GM19324 (cell line): Measurements from ENCODE around the gene TRIM27.
"Not testable (repeated sequence)": the region's sequence is repeated elsewhere in the genome, so short reads cannot be mapped to it uniquely, and the experiment has no call there.

Source experiments
- ATAC-seq: cut with Tn5 transposase; IDR thresholded peaks from one replicate; pipeline ENCODE4 v1.9.1; 2021; ENCODE audit warnings: mild to moderate bottlenecking, moderate library complexity; ENCODE audit not compliant: unreplicated experiment, low FRiP score

TRIM27 gene

DNA sequence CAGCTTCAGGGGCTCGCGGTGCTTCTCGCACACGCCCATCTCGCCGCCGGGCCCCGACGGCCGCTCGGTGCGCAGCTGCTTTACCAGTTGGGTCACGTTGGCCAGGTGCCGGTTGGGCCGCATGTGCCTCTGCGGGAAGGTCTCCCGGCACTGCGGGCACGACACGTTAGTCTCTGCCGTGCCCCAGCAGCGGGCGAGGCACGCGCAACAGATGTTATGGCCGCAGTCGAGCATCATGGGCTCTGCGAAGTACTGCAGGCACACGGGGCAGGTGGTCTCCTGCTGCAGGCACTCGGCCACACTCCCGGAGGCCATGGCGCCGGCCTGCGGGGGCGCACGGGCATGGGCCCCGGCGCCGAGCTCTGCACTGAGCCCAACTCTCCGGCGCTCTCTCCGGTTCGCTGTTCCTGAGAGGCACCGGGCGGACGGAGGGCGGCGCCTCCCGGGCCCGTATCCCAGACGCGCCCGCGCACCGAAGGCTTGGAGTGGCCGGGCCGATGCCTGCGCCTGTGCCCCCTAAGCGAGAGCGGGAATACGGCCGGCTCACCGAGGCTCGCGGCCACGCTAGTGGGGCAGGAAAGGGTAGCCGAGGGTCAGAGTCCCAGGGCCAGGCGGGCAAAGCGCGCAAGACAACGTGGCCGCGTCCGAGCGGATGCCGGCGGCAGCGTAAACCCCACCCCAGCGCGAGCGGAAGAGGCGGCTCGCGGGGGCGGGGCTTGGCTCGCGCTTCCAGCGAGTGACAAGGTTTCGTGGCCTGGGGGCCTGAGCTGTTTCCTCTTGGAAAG lies at the start of gene TRIM27:
TSS of gene TRIM27 (minus strand) at position 668 of the 785 bp plus-strand sequence. CDS start at position 315, 353 bp downstream.
- ATAC-seq, result peak; percentile 88

- ATAC-seq, result not testable (repeated sequence)
Measured at GRCh38 chr6:28970056-28970455, 46.3 kb upstream of the TRIM27 start.

GRCh38 chr6:28969129-28969528 lies 45.3 kb upstream of the TRIM27 start:
- ATAC-seq, result no peak

GRCh38 chr6:28968476-28968875 lies 44.7 kb upstream of the TRIM27 start:
- ATAC-seq, result no peak

GRCh38 chr6:28965706-28966105 lies 41.9 kb upstream of the TRIM27 start:
- ATAC-seq, result no peak

GRCh38 chr6:28960846-28961500 lies 37.2 kb upstream of the TRIM27 start:
- ATAC-seq, result no peak

GRCh38 chr6:28958561-28959243 lies 34.9 kb upstream of the TRIM27 start:
- ATAC-seq, result not testable (repeated sequence)

GRCh38 chr6:28957795-28958314 lies 34.1 kb upstream of the TRIM27 start:
- ATAC-seq, result not testable (repeated sequence)

GRCh38 chr6:28956331-28956730 lies 32.5 kb upstream of the TRIM27 start:
- ATAC-seq, result no peak

DNA sequence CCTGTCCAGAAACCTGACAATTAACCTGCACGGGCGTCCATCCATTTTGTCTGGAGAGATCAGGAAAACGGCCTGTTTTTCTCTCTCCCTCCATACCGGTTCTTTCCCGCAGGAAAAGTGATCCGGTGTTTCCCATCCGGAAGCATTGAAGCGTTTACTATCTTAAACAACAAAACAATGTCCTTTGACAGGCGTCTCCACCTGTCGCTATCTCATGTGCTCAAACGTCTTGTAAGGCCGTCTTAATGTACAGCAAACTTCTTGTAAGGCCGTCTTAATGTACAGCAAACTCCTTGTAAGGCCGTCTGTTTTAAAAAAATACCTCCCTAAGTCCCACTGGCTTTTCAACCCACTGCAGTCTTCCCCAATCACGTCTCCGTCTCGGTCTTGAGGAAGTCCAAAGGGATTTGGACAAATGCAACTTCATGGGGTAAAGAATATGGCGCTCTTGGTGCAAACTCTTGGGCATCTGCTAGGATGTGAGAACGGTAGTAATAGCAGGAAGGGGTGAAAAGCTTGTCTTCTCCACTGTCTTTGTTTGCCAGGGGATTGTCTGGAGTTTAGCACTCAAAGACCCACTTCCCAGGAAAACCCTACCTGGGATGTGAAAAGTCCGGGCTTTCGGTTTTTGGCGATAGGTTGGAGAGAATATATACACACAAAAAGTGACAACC lies 29.9 kb upstream of the TRIM27 start:
- ATAC-seq, result no peak

DNA sequence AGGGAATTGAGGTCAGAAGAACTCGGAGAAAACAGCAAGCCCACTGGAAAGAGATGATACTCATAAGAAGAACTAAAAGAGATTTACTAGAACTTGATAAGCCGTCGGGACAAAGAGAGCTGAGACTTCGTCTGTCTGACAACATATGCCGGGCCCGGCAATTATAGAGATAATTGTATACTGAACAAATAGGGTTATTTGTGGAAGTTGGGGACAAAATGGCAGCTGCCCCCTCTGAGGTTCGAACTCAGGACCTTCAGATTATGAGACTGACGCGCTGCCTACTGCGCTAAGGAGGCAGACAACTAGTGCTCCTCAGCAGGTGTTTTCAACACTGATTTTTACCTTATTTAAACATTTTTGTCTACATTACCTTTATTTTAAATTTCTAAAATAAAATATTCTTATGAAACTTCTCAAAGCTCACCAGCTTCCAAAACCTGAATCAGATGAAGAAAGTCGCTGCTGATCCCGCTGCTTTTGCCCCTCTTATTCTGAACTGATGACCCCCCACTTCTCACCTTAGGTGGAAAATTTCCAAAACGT lies 29.3 kb upstream of the TRIM27 start:
- ATAC-seq, result no peak

GRCh38 chr6:28949656-28950195 lies 25.9 kb upstream of the TRIM27 start:
- ATAC-seq, result not testable (repeated sequence)

DNA sequence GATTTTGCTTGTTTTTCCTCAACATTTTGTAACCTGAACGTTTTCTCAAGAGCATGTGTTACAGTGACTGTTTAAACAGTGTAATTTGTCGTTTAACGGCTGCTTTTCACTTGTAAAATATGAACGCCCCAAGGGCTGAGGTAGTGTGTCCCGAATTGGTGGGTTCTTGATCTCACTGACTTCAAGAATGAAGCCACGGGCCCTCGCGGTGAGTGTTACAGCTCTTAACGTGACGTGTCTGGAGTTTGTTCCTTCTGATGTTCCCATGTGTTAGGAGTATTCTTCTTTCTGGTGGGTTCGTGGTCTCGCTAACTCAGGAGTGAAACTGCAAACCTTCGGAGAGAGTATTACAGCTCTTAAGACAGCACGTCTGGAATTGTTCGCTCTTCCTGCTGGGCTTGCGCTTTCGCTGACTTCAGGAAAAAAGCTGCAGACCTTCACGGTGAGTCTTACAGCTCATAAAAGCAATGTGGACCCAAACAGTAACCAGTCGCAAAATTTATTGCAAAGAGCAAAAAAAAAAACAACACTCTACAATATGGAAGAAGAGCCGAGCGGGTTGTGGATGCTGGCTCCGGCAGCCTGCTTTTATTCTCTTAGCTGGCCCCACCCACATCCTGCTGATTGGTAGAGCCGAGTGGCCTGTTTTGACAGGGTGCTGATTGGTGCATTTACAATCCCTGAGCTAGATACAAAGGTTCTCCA lies 25.1 kb upstream of the TRIM27 start:
- no peak for ATAC-seq

DNA sequence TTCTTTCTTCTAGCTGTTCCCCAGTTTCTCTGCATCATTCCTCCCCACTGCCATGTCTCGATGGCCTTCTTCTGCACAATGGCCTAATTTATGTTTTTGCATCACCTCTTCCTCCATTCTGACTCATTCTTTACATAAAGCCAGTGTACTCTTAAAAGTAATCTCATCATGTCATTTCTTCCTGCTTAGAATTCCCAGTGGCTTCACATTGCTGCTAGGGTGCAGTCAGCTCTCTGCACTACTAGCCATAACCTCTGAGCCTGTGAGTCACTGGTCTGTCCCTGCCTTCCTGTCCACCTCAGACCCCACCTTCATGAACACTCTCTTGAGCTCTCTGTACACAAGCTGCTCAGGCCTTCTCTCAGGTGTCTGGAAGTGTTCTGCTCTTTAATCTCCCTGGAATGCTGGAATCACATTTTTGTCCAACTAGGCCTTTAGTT lies 24.1 kb upstream of the TRIM27 start:
- ATAC-seq, result no peak

DNA sequence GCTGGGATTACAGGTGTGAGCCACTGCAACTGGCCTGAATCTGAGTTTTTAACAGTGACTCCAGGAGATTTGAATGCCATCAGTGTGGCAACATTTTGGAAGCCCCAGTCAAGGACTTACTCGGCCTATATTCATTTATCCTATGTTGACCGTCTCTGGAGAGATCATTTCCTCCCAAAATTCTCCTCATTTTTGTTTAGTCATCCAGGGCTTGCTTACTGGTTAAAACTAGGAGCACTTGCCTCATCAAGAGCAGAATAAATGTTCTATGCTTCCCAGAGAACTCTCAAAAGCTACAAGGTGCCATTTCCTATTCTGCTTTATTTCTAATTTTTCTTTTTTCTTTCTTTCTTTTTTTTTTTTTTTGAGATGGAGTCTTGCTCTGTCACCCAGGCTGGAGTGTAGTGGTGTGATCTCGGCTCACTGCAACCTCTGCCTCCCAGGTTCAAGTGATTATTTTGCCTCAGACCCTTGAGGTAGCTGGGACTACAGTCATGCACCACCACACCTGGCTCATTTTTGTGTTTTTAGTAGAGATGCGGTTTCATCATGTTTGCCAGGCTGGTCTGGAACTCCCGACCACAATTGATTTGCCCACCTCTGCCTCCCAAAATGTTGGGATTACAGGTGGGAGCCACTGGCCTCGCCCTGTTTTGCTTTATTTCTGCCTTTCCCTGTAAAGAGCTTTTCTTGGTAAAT lies 23.4 kb upstream of the TRIM27 start:
- no peak for ATAC-seq

DNA sequence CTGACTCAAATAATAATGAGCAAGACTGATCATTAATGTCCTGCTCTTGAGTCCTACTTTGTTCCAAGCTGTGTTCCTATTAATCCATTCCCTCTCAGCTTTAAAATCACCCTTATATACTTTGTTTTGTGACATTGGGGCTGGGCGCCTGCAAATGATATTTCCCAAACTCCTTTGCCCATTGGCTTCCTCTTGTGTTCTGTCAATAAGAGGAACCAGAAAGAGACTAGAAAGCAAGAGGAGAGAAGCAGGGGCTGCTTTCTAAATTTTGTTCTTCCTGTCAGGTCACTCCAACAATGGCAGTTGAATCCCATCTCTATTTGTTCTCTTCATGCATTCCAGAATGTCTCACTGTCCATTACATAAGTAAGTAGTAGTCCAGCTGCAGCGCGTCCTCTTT lies 21.6 kb upstream of the TRIM27 start:
- ATAC-seq, result no peak

DNA sequence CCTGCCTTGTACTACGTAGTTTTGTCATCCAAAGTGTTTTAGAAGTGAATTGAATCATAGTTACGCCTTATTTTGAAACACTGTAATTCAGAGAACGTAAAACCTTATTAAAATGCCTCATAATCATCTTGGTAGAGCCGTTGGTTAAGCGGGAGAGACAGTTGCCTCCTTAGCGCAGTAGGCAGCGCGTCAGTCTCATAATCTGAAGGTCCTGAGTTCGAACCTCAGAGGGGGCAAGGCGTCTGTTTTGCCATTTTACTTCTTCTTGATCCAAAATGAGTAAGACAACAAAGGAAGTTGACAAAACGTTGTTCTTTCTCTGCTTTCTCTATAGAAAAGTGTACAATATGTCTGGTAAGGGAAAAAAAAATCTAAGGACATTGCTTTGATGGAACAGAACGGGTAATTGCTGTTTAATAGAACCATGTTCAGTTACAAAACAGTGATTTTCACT lies 20.7 kb upstream of the TRIM27 start:
- ATAC-seq, result no peak

DNA sequence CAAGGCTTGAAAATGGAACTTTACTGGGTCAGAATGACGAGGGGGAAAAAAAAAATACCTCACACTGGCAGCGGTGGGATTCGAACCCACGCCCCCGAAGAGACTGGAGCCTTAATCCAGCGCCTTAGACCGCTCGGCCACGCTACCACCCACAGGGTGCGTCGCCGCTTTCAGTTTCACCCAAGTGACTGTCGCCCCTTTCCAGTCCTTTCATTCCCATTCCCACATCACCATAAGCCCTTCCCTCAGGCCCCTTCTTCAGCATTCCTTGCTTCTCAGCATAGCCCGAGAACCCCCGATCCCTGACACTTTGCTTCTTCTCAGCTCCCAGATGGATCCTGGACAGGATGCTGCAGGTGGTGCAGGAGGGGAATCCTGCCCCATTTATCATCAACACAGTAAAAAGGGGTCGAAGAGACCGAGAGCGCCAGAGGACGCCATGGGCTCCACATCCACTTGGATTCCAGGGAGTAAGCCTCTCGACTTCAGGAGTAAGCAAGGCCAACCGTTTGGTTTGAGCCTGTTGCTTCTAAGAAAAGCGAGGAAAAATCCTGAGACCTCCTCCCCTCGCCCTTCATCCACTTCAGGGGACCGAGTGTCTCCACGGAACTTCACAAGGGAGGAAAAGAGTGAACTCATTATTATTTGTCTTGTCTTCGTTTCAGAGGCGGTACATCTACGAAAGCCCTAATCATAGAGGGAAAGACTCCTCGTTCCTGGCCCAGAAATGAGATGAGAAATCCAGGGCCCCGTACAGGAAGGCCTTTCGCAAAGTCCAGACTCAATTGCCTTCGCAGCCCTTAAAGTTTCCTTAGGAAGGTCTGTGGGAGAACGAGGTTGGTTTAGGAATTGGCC lies 20.0 kb upstream of the TRIM27 start:
- ATAC-seq, result no peak
